Thymus (tissue), 11 donors: ENCODE measurements around the gene SIRT7. TPM values are rescaled to one million over a fixed set of nuclear protein-coding genes. Genes with fewer than 3 reads are reported as not detected.

Experiments used
- DNase-seq, 9 donors: peaks; one replicate each; pipeline ENCODE4 v3.0.0-alpha.2; 2013; ENCODE audit warnings: low spot score in 9 of 9, low read depth in 6 of 9, missing footprints in 1 of 9
- H3K27ac ChIP-seq, 2 donors: one replicate each; pipeline ENCODE4 v1.5.1; 2013; ENCODE audit warnings: control low read depth in 1 of 2, low read depth in 1 of 2, low read length in 1 of 2, mild to moderate bottlenecking in 1 of 2, moderate library complexity in 1 of 2
- H3K27me3 ChIP-seq, 2 donors: one replicate each; pipeline ENCODE4 v1.5.1; 2013; ENCODE audit warnings: low read length in 1 of 2; ENCODE audit not compliant: control insufficient read depth in 2 of 2, insufficient read depth in 1 of 2
- H3K36me3 ChIP-seq, 2 donors: one replicate each; pipeline ENCODE4 v1.5.1; 2013; ENCODE audit warnings: low read length in 1 of 2, mild to moderate bottlenecking in 1 of 2, moderate library complexity in 1 of 2; ENCODE audit not compliant: control insufficient read depth in 2 of 2, insufficient read depth in 2 of 2
- H3K4me1 ChIP-seq, 2 donors: one replicate each; pipeline ENCODE4 v1.5.1; 2013; ENCODE audit warnings: low read length in 2 of 2; ENCODE audit not compliant: control insufficient read depth in 2 of 2, insufficient read depth in 2 of 2
- H3K4me3 ChIP-seq, 2 donors: one replicate each; pipeline ENCODE4 v1.5.1; 2013; ENCODE audit warnings: low read length in 2 of 2, control low read depth in 1 of 2, mild to moderate bottlenecking in 1 of 2
- H3K9me3 ChIP-seq, 2 donors: one replicate each; pipeline ENCODE4 v1.5.1; 2013; ENCODE audit warnings: low read length in 1 of 2, mild to moderate bottlenecking in 1 of 2; ENCODE audit not compliant: control insufficient read depth in 2 of 2, insufficient read depth in 1 of 2
- WGBS: extraction: QIAGEN DNeasy Blood & Tissue Kit; methylation state at CpG from one replicate; pipeline ENCODE4 v1.1.7; 2013; 5-methylcytosine and 5-hydroxymethylcytosine counted together
- polyA plus RNA-seq: library from polyadenylated mRNA; stranded (reverse); fragments of 200-250 nt; gene quantifications from one replicate; pipeline ENCODE4 v1.2.3, GENCODE V29; 2013
- total RNA-seq: library from RNA; stranded (reverse); fragments of 120-200 nt; gene quantifications from one replicate; pipeline ENCODE4 v1.2.4, GENCODE V29; 2013
- donor health status: healthy.

The SIRT7 gene
- total and polyA plus RNA-seq, 2 donors = 16.1 to 47.7 TPM

GRCh38 chr17:81903415-81903831 lies 14.6 kb downstream of the SIRT7 start:
- 97% methylated on average over 10 of the region's 10 CpGs for WGBS
- DNase-seq = no peak
- H3K36me3 ChIP-seq = peaks cover 53 to 65% of the 10 kb centered on the region in 2 donors
- peaks cover 24 to 37% of the 10 kb centered on the region in 2 donors for H3K27me3 ChIP-seq
- no peak overlapping the region for H3K4me3 ChIP-seq
- no peak overlapping the region for H3K27ac ChIP-seq
- H3K9me3 ChIP-seq = no peaks in the 10 kb centered on the region
- peaks cover 0 to 4% of the 10 kb centered on the region in 2 donors for H3K4me1 ChIP-seq

DNA sequence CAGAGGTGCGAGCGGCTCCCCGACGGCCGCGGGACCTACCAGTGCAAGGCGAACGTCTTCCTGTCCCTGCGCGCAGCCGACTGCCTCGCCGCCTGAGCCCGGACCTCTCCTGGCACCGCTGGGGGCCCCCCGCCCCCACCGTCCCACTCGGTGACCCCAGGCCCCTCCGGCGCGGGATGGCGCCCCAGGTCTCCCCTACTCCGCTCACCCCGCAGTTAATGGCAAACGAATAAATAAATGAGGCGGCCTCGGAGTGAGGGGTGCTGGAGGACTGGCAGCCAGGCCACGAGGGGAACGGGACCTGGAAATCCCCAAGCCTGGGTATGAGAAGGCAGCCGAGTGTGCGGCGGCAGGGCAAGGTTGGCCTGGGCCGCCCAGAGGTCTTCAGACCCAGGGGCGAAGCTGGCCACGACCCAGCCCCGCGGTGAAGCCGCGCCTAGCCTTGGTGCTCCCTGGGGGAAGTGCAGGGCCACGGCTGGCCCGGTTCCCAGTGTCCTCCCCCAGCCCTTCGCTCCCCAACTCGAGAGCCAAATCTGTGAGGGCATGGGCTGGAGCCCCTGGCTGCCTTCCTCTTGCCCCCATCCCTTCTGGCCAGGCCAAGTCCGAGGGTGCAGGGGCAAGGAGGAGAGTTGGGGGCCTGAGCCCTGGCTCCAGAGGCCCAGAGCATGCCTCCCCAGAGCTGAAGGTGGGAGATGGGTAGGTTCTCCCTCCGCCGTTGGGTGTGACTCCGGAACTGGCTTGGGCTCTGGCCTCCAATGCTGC lies 15.1 kb downstream of the SIRT7 start:
- Histone ChIP-seq H3K27ac (no peak overlapping the region), H3K27me3 (peaks cover 24 to 37% of the 10 kb centered on the region in 2 donors), H3K9me3 (no peaks in the 10 kb centered on the region), H3K36me3 (peaks cover 54 to 67% of the 10 kb centered on the region in 2 donors), H3K4me3 (no peak overlapping the region), H3K4me1 (peaks cover 0 to 4% of the 10 kb centered on the region in 2 donors)
- DNase-seq = no peak
- WGBS = 51% methylated on average over 47 of the region's 47 CpGs

GRCh38 chr17:81902023-81902652 lies 15.8 kb downstream of the SIRT7 start, which contains the start of gene NPB:
Gene NPB (plus strand): TSS chr17:81902238. CDS start chr17:81902278, 40 bp downstream.
- Histone ChIP-seq H3K27me3 (peaks cover 24 to 37% of the 10 kb centered on the region in 2 donors), H3K36me3 (peaks cover 57 to 69% of the 10 kb centered on the region in 2 donors), H3K4me3 (peak within 1 kb of the TSS in 1 of 2 donors; percentile 6), H3K9me3 (no peaks in the 10 kb centered on the region), H3K27ac (no peak within 1 kb of the TSS), H3K4me1 (peaks cover 0 to 4% of the 10 kb centered on the region in 2 donors)
- 4% methylated on average over 79 of the region's 79 CpGs for WGBS
- no peak for DNase-seq

DNA sequence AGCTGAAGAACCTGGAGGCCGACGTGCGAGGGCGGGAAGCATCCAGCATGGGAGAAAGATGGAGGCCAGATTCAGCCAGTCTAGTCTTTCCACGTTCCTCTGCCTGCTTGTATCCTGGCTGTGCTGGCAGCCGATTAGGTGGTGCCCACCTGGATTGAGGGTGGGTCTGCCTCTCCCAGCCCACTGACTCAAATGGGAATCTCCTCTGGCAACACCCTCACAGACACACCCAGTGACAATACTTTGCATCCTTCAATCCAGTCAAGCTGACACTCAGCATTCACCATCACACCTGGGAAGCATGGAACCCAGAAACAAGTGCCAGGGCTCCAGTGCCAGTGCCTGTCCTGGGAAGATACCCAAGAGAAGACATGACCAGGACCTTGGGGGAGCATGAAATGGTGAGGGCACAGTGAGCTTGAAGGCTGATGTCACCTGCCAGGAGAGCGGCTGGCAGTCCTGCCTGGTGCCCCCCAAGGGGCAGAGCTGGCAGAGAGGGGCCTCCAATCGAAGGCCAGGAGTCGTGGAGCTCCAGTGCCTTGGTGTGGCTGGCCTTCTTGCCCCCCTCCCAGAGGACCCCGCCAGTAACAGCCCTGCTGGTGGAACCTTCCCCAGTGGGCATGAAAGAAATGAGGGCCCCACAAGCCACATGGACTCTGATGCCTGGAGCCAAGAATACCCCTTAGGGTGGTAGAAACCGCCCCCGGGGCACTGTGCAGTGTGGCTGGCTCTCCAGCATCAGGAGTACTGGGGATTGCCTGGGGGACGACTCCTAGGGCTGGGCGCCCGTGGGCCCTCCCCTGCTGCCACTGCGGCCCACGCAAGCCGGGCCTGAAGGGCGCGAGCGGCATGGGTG lies 16.6 kb downstream of the SIRT7 start:
- Histone ChIP-seq H3K36me3 (peaks cover 58 to 70% of the 10 kb centered on the region in 2 donors), H3K27me3 (peaks cover 24 to 37% of the 10 kb centered on the region in 2 donors), H3K9me3 (no peaks in the 10 kb centered on the region), H3K4me3 (no peak overlapping the region), H3K4me1 (peaks cover 0 to 4% of the 10 kb centered on the region in 2 donors), H3K27ac (no peak overlapping the region)
- 61% methylated on average over 21 of the region's 21 CpGs for WGBS
- DNase-seq = no peak

DNA sequence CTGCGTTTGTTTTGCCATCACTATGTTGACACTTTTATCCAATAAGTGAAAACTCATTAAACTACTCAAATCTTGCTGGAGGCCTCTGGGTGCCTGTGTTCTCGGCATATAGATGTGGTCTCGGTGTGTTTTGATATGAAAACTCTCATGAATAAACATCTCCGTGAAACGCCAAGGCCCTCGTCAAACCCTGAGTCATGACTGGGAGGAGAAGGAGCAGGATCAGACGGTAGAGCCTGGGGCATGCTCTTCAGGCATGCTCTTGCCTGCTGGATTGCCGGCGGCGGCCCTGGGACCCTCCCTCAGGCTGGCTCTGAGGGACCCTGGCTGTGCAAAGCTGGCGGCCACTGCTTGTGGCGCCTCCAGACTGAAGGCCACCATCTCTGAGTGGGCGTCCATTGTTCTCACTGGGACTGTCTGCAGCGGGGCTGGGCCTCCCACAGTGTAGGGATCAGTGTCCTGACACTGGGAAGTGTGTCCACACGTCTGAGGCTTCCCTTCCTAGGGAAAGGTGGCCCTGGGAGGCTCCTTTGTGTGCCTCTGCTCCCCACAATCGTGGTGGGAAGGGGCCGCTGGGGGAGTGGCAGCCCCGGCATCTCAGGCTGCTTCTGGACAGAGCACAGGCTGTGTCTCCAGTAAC lies 17.7 kb downstream of the SIRT7 start:
- H3K4me1 ChIP-seq = peaks cover 0 to 4% of the 10 kb centered on the region in 2 donors
- H3K27ac ChIP-seq = no peak overlapping the region
- no peak for DNase-seq
- peaks cover 24 to 37% of the 10 kb centered on the region in 2 donors for H3K27me3 ChIP-seq
- WGBS = 95% methylated on average over 18 of the region's 18 CpGs
- H3K36me3 ChIP-seq = peaks cover 55 to 70% of the 10 kb centered on the region in 2 donors
- no peaks in the 10 kb centered on the region for H3K9me3 ChIP-seq
- no peak overlapping the region for H3K4me3 ChIP-seq

DNA sequence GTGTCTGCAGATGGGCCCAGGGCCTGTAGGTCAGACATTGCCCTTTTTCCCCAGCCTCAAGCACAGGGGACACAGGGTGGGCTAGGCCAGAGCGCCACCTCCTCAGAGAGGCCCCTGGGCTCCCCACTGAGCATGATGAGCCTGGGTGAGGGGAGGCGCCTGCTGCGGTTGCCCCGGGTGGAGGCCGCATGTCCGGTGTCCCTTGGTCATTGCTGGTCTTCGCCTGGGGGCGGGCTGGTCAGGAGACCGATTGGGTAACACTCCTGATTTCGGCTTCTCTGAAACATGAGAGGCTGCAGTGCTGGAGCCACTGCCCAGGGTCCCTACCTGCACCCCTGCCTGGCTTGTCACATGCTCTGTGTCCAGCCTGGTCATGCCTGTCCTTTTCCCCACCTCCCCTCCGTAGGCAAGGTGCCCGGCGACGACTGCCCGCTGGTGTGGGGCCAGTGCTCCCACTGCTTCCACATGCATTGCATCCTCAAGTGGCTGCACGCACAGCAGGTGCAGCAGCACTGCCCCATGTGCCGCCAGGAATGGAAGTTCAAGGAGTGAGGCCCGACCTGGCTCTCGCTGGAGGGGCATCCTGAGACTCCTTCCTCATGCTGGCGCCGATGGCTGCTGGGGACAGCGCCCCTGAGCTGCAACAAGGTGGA lies 18.3 kb downstream of the SIRT7 start:
- H3K9me3 ChIP-seq = no peaks in the 10 kb centered on the region
- DNase-seq = no peak
- H3K4me3 ChIP-seq = no peak overlapping the region
- H3K27me3 ChIP-seq = peaks cover 24 to 37% of the 10 kb centered on the region in 2 donors
- WGBS = 97% methylated on average over 22 of the region's 22 CpGs
- H3K4me1 ChIP-seq = peaks cover 0 to 4% of the 10 kb centered on the region in 2 donors
- no peak overlapping the region for H3K27ac ChIP-seq
- peaks cover 56 to 69% of the 10 kb centered on the region in 2 donors for H3K36me3 ChIP-seq

GRCh38 chr17:81898885-81899284 lies 19.1 kb downstream of the SIRT7 start:
- Histone ChIP-seq H3K27ac (no peak overlapping the region), H3K27me3 (peaks cover 24 to 34% of the 10 kb centered on the region in 2 donors), H3K36me3 (peaks cover 56 to 67% of the 10 kb centered on the region in 2 donors), H3K4me1 (peaks cover 0 to 4% of the 10 kb centered on the region in 2 donors), H3K9me3 (no peaks in the 10 kb centered on the region), H3K4me3 (no peak overlapping the region)
- WGBS = 96% methylated on average over 9 of the region's 9 CpGs
- DNase-seq = no peak
